Measurements from ENCODE around the gene CHP1.
"Not testable (repeated sequence)": the region's sequence is repeated elsewhere in the genome, so short reads cannot be mapped to it uniquely, and the experiment has no call there.

Gene CHP1

DNA sequence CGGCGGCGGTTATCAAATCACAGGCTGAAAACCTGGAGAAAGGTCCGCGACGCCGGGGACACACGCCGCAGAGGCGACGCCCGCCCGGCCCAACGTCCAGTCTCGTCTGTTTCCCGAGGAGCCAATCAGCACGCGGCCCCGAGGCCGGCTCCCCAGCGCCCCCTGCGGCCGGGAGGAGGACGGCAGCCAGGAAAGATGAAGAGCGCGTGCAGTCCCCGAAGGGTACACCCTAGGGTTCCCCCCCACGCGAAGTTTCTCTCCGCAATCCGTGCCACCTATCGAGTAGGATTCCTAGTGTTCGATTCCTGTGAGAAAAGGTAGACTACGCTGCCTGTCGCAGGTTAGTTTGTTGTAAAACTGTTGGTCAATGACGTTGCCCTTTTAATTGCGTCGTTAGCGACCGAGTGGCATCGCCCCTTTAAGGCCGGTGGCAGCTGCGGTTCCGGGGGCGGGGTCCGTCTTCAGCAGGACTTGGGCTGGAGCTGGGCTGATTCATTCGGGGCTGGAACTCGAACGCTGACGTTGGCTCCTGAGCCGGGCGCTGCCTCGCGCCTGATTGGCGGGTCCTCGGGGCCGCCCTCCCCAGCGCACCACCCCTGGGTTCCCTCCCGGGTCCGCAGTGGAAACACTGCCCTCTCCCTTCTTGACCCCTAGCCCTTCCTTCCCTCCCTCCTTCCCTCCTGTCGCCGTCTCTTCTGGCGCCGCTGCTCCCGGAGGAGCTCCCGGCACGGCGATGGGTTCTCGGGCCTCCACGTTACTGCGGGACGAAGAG lies at the start of gene CHP1, which contains the start of gene EXD1:
CHP1 (plus strand) TSS at position 619 of the 772 bp plus-strand sequence; CDS start at position 734, 115 bp downstream.
EXD1 (minus strand) TSS at position 108 of the 772 bp plus-strand sequence. CDS start 4,182 bp downstream, outside the sequence.
- peak; percentile 96 for DNase-seq

DNA sequence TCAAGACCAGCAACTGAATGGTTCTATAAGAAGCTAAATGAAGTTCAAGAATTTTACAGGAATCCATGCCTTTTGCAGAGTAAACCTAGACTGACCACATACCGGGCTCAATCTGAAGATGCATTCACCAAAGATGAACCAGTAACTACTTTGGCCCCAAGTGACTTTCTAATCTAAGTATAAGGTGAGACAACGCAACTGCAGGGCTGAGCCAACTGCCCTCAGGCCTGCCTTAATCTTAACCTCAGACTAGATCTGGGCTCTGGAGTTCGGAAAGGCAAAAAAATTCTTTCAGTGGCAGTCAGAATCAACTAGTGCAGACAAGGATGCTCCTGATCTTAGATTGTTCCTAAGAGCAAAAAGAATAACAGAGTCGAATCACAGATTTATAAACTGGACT lies 48.8 kb upstream of the CHP1 start:
- DNase-seq, result no peak

DNA sequence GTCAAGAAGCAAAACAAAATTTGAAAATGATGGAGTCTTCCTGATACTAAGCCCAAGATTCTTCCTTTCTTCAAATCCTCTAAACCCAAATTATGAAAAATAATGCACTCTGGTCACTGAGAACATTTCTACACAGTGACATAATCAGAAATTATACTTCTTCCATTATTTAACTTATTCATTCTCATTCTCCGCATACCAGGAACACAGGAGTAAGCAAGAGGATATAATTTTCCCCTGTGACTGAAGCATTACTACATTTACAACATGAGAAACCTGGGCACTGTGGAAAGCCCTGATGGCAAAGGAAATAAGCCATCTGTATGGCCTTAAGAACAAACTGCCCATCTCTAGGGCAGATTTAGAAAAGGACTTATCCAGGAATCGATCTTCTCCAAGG lies 47.5 kb upstream of the CHP1 start:
- DNase-seq, result no peak

- DNase-seq, result no peak
These were observed 36.6 kb upstream of the CHP1 start for GRCh38 chr15:41194444-41194843.

DNA sequence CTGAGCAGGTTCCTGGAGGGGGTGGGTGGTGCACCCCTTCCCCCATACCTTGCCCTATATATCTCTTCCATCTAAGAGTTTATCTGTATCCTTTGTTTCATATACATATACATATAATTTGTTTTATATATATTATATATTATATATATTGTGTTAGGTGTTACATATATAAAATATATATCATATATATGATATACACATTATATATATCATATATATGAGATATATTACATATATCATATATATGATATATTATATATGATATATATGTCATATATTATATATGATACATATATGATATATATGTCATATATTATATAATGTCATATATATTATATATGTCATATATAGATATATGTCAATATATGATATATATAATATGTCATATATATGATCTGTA lies 31.6 kb upstream of the CHP1 start:
- no peak for DNase-seq

DNA sequence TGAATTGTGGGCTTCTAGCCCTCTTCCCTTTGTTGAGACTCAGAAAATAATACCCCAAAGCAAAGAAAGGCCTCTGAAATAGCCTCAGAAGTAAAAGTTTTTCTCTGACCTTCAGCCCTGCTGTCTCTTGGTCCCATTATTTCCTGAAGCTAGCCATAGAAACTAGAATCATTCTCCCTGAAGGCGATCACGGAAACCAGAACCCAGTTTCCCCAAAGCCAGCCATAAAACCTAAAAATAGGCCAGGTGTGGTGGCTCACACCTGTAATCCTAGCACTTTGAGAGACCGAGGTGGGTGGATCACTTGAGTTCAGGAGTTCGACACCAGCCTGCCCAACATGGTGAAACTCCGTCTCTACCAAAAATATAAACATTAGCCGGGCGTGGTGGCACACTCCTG lies 27.7 kb upstream of the CHP1 start:
- DNase-seq, result no peak

GRCh38 chr15:41205315-41205714 lies 25.8 kb upstream of the CHP1 start:
- no peak for DNase-seq

GRCh38 chr15:41207687-41208448 lies 23.2 kb upstream of the CHP1 start:
- DNase-seq, result no peak

- no peak for DNase-seq
These were observed 15.4 kb upstream of the CHP1 start for GRCh38 chr15:41215708-41216107.

DNA sequence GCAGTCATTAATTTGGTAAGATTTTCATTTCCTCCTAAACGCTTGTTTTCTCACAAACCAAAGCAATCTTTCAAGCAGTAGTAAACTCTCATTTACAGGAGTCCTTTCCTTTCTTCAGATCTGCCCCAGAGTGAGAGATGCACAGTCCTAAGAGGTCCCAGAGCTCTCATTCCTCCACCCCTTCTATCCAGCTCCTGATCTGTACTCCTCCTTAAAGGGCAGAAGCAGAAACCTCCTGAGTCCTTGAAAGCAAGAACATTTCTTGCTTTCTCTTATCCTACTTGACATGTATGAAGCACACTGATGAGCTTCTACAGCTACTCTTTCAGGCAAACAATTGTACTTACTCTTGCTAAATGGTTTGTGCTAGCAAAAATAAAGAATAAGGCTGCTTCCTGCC lies 12.2 kb upstream of the CHP1 start:
- DNase-seq, result no peak

GRCh38 chr15:41219381-41219780 lies 11.7 kb upstream of the CHP1 start:
- DNase-seq, result no peak

GRCh38 chr15:41230345-41230649 lies 771 bp upstream of the CHP1 start:
- no peak for DNase-seq

DNA sequence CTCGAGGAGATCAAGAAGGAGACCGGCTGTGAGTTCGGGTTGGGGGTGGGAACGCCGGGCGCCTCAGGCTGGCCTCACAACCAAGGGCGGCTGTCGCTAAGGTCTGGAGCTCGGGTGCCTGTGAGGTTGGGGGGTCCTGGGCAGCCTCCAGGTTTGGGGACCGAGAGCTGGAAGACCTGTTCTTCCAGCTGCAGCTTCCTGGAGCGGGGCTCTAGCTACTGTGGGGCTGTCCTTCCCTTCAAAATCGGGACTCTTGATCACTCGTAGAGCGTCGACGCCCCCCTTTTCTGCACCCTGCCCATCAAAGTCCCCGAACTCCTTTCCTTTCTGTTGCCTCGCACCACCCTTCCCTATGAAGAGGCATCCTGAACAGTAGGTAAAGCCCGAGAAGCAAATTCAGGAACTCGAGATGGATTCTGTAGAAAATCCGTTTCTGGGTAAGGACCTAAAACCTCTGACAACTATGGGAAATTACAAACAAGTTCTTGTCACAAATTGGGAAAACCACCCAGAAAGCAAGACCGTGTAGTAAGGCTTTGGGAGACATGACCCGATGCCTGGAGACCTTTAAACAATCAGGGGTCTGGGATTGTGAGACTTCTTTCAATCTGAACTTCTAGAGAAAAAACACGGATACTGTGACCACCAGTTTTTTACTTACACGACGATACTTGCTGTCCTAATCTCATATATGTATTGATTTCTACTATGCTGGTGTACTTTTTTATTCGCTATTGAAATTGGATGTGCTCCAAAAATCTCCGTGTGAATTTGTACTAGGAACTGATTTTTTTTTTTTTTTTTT lies 556 bp downstream of the CHP1 start:
- DNase-seq, result no peak

GRCh38 chr15:41233367-41233771 lies 2.3 kb downstream of the CHP1 start:
- DNase-seq, result no peak

GRCh38 chr15:41235228-41235627 lies 4.2 kb downstream of the CHP1 start:
- not testable (repeated sequence) for DNase-seq

- DNase-seq, result no peak
These were observed 4.9 kb downstream of the CHP1 start for GRCh38 chr15:41235929-41236328.

GRCh38 chr15:41238100-41238499 lies 7.0 kb downstream of the CHP1 start:
- no peak for DNase-seq

- peak; percentile 61 for DNase-seq
These were observed 10.3 kb downstream of the CHP1 start for GRCh38 chr15:41241221-41241964.

- DNase-seq, result not testable (repeated sequence)
These were observed 19.7 kb downstream of the CHP1 start for GRCh38 chr15:41250745-41251144.

- no peak for DNase-seq
These were observed 20.3 kb downstream of the CHP1 start for GRCh38 chr15:41251411-41251810.

DNA sequence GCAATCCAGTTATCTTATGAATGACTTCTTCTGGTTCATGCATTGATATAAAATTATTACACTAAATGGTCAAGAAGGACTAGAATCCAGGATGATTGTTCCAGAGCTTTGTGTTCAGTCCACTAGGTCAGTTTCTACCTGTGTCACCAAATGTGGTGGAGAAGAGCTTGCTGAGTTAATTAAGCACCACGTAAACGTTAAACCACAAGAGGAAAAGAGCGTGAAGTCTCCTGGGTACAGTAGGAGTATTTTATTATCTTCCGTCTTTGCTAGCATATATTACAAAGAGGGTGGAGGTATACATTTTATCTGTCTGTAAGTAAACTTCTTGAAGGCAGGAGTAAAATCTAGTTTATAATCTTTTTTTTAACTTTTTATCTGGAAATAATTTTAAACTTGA lies 23.5 kb downstream of the CHP1 start:
- no peak for DNase-seq

DNA sequence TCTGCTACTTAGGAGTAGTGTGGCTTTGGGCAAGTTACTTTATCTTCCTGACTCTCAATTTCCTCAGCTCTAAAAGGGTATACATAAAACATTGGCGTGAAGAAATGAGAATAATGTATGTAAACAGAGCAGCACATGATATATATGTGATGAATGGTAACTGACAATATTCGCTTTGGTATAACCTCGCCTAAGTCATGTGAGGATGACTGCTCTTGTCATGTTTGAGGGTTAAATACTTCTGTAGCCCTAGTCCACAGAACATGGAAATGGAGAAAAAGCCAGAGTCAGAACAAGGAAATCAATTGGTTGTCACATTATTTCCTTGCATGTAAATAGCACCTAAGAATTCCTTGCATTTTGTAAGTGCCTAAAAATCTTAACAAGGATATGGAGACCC lies 25.0 kb downstream of the CHP1 start:
- no peak for DNase-seq

- no peak for DNase-seq
These were observed 25.5 kb downstream of the CHP1 start for GRCh38 chr15:41256577-41257038.

All from NCI-H774 (cell line).